ENCODE results near the gene NOX1. TPM values are rescaled to one million over a fixed set of nuclear protein-coding genes. Genes with fewer than 3 reads are reported as not detected.

Gene NOX1
- total and polyA plus RNA-seq, 2 experiments from 2014 or later, result 0.99 to 3.0 TPM

- H3K27me3 ChIP-seq, result no peaks in the 10 kb centered on the region
- WGBS (ENCODE audit: low lambda C conversion rate, missing lambda C conversion rate), result 41% methylated on average over 49 of the region's 49 CpGs
- no peaks in the 10 kb centered on the region for H3K4me1 ChIP-seq (ENCODE audit: insufficient read depth)
- H3K9me2 ChIP-seq (replicated peaks; ENCODE audit: insufficient read depth), result no peaks in the 10 kb centered on the region
- H3K9me3 ChIP-seq (ENCODE audit: low read depth), result no peaks in the 10 kb centered on the region
- H3K4me2 ChIP-seq, result peak within 1 kb of the TSS; percentile 75
- H3K27ac ChIP-seq, result peak within 1 kb of the TSS; percentile 36
- no peaks in the 10 kb centered on the region for H3K79me2 ChIP-seq
- no peaks in the 10 kb centered on the region for H3K36me3 ChIP-seq (replicated peaks; ENCODE audit: insufficient read depth, low read depth)
- peak; percentile 18 for TF ChIP-seq CTCF (IDR thresholded peaks at IDR 0.05; ENCODE audit: poor library complexity)
- TF ChIP-seq EZH2 (IDR thresholded peaks at IDR 0.05; ENCODE audit: borderline replicate concordance), result no peak
- DNase-seq (ENCODE audit: low spot score), result peak; percentile 86
- peak within 1 kb of the TSS; percentile 71 for H2AFZ ChIP-seq
- H3K4me3 ChIP-seq, result peak within 1 kb of the TSS; percentile 44
- no peaks in the 10 kb centered on the region for H4K20me1 ChIP-seq (ENCODE audit: insufficient read depth, poor library complexity, severe bottlenecking)
Observed at GRCh38 chrX:100819837-100820666, 54.1 kb downstream of the NOX1 start, which contains the start of gene CSTF2. Gene CSTF2 (plus strand): TSS chrX:100820391. CDS start chrX:100820417, 26 bp downstream.

GRCh38 chrX:100819534-100819836, 54.7 kb downstream of the NOX1 start:
- no peaks in the 10 kb centered on the region for H3K9me2 ChIP-seq (replicated peaks; ENCODE audit: insufficient read depth)
- no peak for DNase-seq (ENCODE audit: low spot score)
- no peaks in the 10 kb centered on the region for H3K9me3 ChIP-seq (ENCODE audit: low read depth)
- peak overlapping the region; percentile 71 for H2AFZ ChIP-seq
- TF ChIP-seq CTCF (IDR thresholded peaks at IDR 0.05; ENCODE audit: poor library complexity) (no peak), EZH2 (IDR thresholded peaks at IDR 0.05; ENCODE audit: borderline replicate concordance) (no peak), EZH2phosphoT487 (IDR thresholded peaks at IDR 0.05; ENCODE audit: low read depth, severe bottlenecking, unreplicated experiment) (no peak)
- no peaks in the 10 kb centered on the region for H3K36me3 ChIP-seq (replicated peaks; ENCODE audit: insufficient read depth, low read depth)
- H3K79me2 ChIP-seq, result no peaks in the 10 kb centered on the region
- H3K27me3 ChIP-seq, result no peaks in the 10 kb centered on the region
- no peaks in the 10 kb centered on the region for H3K4me1 ChIP-seq (ENCODE audit: insufficient read depth)
- no peaks in the 10 kb centered on the region for H4K20me1 ChIP-seq (ENCODE audit: insufficient read depth, poor library complexity, severe bottlenecking)
- H3K27ac ChIP-seq, result peak overlapping the region; percentile 36
- H3K4me3 ChIP-seq, result peak overlapping the region; percentile 5
- WGBS (ENCODE audit: low lambda C conversion rate, missing lambda C conversion rate), result 65% methylated on average over 15 of the region's 15 CpGs
- H3K4me2 ChIP-seq, result peak overlapping the region; percentile 75

- DNase-seq (ENCODE audit: low spot score), result no peak
- no peak for TF ChIP-seq EZH2phosphoT487 (IDR thresholded peaks at IDR 0.05; ENCODE audit: low read depth, severe bottlenecking, unreplicated experiment)
- no peak for TF ChIP-seq CTCF (IDR thresholded peaks at IDR 0.05; ENCODE audit: poor library complexity)
- TF ChIP-seq EZH2 (IDR thresholded peaks at IDR 0.05; ENCODE audit: borderline replicate concordance), result no peak
- Histone ChIP-seq H3K36me3 (replicated peaks; ENCODE audit: insufficient read depth, low read depth) (no peaks in the 10 kb centered on the region), H3K27ac (no peak overlapping the region), H3K9me2 (replicated peaks; ENCODE audit: insufficient read depth) (no peaks in the 10 kb centered on the region), H2AFZ (no peak overlapping the region), H3K4me2 (no peak overlapping the region), H4K20me1 (ENCODE audit: insufficient read depth, poor library complexity, severe bottlenecking) (no peaks in the 10 kb centered on the region), H3K9me3 (ENCODE audit: low read depth) (no peaks in the 10 kb centered on the region), H3K79me2 (no peaks in the 10 kb centered on the region), H3K4me1 (ENCODE audit: insufficient read depth) (no peaks in the 10 kb centered on the region), H3K27me3 (no peaks in the 10 kb centered on the region), H3K4me3 (no peak overlapping the region)
- WGBS (ENCODE audit: low lambda C conversion rate, missing lambda C conversion rate), result 64% methylated on average over 2 of the region's 2 CpGs
Observed at GRCh38 chrX:100817340-100817739, 56.8 kb downstream of the NOX1 start.

Data from hepatocyte (in vitro differentiated cells).